LNCaP clone FGC (cell line): ENCODE data around the gene TLE4.

Source experiments
- DNase-seq: peaks from one replicate; pipeline ENCODE4 v3.0.0-alpha.2; 2011; ENCODE audit warnings: low read depth
- H3K4me3 ChIP-seq: 2 replicates; pipeline ENCODE4 v1.5.1; 2011; ENCODE audit warnings: mild to moderate bottlenecking, low read depth, low read length, control low read depth
- TF ChIP-seq, protein P1 (sequence below): IDR thresholded peaks from 2 replicates; pipeline ENCODE4 v1.5.1; 2012; ENCODE audit warnings: mild to moderate bottlenecking; ENCODE audit not compliant: control insufficient read depth, insufficient read depth; ENCODE audit errors: extremely low read depth

Gene TLE4

DNA sequence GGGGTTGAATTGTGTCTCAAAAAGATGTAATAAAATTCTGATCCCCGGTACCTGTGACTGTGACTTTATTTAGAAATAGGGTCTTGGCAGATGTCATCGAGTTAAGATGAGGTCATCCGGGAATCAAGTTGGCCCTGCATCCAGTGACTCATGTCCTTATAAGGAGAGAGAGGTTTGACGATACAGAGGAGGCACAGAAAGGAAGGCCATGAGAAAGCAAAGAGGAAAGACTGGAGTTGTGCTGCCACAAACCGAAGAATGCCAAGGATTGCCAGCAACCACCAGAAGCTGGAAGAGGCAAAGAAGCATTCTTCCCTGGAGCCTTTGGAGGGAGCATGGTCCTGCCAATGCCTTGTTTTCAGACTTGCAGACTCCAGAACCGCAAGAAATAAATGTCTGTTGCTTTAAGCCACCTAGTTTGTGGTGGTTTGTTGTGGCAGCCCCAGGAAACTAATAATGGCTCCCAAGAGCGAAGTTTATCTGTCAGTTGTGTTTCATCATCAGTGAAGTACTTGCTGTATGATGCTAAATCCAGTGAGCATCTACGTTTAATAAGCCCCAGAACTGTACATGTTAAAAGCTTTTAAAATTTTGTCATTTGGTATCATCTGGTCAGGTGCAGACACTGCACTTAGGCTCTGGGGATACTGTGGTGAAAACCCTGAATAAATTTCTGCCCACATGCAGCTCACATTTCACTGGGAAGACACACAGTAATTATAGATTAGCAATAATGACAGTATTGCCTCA lies 114.8 kb downstream of the TLE4 start:
- TF ChIP-seq, protein P1, sequence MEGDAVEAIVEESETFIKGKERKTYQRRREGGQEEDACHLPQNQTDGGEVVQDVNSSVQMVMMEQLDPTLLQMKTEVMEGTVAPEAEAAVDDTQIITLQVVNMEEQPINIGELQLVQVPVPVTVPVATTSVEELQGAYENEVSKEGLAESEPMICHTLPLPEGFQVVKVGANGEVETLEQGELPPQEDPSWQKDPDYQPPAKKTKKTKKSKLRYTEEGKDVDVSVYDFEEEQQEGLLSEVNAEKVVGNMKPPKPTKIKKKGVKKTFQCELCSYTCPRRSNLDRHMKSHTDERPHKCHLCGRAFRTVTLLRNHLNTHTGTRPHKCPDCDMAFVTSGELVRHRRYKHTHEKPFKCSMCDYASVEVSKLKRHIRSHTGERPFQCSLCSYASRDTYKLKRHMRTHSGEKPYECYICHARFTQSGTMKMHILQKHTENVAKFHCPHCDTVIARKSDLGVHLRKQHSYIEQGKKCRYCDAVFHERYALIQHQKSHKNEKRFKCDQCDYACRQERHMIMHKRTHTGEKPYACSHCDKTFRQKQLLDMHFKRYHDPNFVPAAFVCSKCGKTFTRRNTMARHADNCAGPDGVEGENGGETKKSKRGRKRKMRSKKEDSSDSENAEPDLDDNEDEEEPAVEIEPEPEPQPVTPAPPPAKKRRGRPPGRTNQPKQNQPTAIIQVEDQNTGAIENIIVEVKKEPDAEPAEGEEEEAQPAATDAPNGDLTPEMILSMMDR, result no peak
- no peak overlapping the region for H3K4me3 ChIP-seq
- DNase-seq, result no peak

DNA sequence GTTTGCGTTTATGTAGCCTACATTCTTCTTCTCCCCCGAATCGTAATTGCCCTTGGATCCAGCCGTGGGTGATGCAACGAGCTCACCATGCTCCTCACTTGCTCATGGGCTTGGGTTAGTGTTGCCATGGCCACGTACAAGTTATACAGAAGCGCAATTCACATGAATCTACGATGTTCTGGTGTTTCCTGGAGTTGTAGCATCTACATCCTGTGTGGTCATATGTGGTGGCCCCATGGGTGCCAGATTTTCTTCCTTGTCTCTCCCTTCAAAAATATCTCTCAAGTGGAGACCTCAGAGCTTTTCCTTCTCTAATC lies 115.3 kb downstream of the TLE4 start:
- no peak overlapping the region for H3K4me3 ChIP-seq
- DNase-seq, result no peak

DNA sequence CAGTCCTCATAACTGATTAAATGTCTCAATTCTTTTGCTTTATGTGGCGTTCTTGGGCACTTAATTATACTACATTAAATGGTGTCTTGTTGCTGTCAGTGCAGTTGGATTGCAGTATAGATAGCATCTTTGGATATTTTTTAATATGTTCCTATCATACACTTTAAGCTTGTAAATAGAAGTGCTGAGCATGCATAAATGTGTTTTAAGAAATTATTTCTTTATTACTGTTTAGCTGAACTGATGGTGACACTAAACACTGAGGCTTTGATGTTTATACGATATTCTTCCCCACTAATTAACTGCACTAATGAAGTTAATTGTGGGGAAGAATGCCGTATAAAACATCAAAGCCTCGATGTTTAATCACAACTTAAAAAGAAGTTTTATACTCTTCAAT lies 116.6 kb downstream of the TLE4 start:
- no peak overlapping the region for H3K4me3 ChIP-seq
- TF ChIP-seq, protein P1, result no peak
- no peak for DNase-seq

More for the DNA sequence above, 115.3 kb downstream of the TLE4 start:
- TF ChIP-seq, protein P1, result no peak

DNA sequence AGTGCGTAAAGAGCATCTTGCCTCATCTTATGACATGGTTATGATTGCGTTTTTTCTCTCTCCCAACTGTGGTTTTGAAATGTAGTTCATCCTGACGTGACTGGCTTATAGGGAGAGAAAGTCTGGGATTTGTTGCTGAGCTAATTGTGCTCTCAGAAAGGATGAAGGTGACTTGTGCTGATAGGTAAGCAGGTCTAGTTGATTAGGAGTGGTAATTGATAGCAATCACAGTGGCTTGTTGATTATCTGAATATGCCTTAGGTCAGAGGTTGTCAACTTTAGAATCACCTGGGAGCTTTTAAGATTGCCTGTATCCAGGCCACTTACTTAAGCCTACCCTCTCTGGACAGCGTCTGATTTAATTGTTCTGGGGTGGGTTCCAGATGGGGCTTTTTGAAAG lies 117.8 kb downstream of the TLE4 start:
- DNase-seq, result no peak
- TF ChIP-seq, protein P1, result no peak
- H3K4me3 ChIP-seq, result no peak overlapping the region

DNA sequence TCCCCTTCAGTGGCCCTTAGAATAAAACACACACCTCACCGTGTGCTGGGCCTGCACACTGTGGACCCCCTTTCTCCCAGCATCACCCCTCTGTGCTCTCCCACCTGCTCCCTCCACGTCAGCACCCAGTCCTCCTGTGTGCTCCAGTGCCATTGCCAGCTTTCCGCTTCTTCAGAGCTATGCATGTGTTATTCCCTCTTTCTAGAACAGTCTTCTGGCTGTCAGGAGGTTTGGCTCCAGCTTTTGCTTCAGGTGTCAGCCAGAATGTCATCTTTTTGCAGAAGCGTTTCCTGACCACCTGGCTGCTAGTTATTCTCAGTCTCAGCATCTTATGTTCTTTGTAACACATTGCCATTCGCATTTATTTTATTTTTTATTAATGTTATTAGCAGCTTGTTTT lies 119.7 kb downstream of the TLE4 start:
- no peak for DNase-seq
- H3K4me3 ChIP-seq, result no peak overlapping the region
- TF ChIP-seq, protein P1, result no peak

DNA sequence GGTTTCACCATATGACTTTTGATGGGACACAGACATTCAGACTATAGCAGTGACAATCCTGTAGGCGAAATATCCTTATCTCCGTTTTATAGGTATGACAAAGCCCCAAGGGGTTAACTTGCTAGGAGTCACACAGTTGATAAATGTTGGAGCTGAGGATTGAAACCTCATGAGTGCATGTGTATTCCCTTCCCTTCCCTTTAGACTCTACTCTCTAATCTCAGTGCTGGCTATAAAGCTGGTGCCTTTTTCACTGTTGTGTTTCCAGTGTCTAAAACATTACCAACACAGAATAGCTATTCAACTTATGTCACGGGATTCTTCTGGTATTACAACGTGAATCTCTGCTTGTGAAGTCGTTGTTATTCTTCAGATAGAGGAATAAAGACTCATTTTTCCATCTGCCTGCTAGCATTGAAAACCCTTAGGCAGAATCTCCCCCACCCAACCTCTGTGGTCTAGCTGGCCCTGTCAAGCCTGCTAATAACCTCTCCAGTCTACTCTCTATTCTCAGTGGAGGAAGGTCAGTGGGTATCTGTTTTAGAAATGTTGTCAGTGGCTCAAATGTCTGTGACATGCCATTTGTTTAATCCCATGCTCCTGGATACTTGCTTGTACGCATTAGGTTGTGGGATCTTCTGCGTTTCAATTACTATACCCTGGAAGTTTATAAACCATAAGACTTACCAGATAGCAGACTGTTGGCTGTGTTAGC lies 121.2 kb downstream of the TLE4 start:
- H3K4me3 ChIP-seq, result no peak overlapping the region
- TF ChIP-seq, protein P1, result no peak
- DNase-seq, result no peak
